ENCODE measurements around the gene GPC5. TPM values are rescaled to one million over a fixed set of nuclear protein-coding genes. Genes with fewer than 3 reads are reported as not detected.

The GPC5 gene
- total RNA-seq, 1 donor from 2014 or later: 0.99 TPM

DNA sequence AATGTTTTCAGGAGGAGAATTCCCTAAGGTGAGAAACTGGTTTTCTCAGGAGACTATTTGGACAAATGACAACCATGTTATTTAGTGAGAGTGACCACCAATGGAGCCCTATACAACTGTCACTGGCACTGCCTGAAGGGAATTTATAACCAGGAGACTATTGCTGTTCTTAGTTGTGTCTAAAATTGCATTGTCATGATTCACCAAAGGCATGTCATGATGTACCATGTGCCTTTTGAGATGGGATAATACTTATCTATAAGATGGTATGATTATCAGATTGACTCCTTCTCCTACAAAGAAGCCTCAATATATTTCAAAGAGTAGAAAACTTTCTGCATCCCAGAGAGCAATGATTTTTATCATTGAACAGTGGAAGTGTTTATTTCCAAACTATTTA lies 1088.8 kb downstream of the GPC5 start:
- Mint-ChIP-seq H3K9me3 (ENCODE audit: low read depth) (peaks cover 4% of the 10 kb centered on the region), H3K4me1 (ENCODE audit: low read depth) (no peaks in the 10 kb centered on the region), H3K27ac (ENCODE audit: unreplicated experiment) (no peak overlapping the region), H3K4me3 (ENCODE audit: unreplicated experiment) (no peak overlapping the region), H3K27me3 (ENCODE audit: low read depth) (peaks cover 5% of the 10 kb centered on the region), H3K36me3 (ENCODE audit: low read depth) (no peaks in the 10 kb centered on the region)
- DNase-seq (ENCODE audit: low spot score): no peak
- TF ChIP-seq, protein P1, sequence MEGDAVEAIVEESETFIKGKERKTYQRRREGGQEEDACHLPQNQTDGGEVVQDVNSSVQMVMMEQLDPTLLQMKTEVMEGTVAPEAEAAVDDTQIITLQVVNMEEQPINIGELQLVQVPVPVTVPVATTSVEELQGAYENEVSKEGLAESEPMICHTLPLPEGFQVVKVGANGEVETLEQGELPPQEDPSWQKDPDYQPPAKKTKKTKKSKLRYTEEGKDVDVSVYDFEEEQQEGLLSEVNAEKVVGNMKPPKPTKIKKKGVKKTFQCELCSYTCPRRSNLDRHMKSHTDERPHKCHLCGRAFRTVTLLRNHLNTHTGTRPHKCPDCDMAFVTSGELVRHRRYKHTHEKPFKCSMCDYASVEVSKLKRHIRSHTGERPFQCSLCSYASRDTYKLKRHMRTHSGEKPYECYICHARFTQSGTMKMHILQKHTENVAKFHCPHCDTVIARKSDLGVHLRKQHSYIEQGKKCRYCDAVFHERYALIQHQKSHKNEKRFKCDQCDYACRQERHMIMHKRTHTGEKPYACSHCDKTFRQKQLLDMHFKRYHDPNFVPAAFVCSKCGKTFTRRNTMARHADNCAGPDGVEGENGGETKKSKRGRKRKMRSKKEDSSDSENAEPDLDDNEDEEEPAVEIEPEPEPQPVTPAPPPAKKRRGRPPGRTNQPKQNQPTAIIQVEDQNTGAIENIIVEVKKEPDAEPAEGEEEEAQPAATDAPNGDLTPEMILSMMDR (IDR thresholded peaks at IDR 0.05): no peak

DNA sequence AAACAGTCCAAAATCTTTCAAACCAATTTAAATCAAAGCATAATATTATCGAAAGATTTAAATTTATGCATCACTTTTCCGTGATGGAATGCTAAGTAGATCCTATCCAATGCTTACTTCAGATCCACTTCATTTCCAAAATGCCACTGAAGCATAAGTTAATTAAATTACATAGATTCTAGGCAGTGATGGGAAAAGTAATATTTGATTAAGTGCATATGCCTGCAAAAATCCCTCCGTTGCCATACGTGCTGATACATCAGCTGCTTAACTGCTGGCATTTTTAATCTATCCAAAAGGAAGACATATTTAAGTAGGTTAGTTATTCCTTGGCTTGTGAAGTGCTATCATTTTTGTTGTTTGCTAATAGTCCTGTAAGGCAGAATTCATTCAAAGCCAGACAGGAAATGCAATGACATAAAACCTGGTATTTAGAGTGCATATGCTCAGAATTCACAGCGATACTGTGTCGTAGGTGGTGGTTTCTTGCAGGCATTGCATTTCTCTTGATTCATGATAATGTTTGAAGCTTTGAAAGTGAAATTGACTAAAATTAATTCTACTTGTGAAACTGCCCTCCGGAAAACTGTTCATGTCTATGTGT lies 1089.9 kb downstream of the GPC5 start:
- DNase-seq (ENCODE audit: low spot score): no peak
- H3K4me1 Mint-ChIP-seq (ENCODE audit: low read depth): no peaks in the 10 kb centered on the region
- TF ChIP-seq, protein P1 (IDR thresholded peaks at IDR 0.05): no peak
- no peak overlapping the region for H3K4me3 Mint-ChIP-seq (ENCODE audit: unreplicated experiment)
- no peaks in the 10 kb centered on the region for H3K9me3 Mint-ChIP-seq (ENCODE audit: low read depth)
- H3K36me3 Mint-ChIP-seq (ENCODE audit: low read depth): no peaks in the 10 kb centered on the region
- H3K27ac Mint-ChIP-seq (ENCODE audit: unreplicated experiment): no peak overlapping the region
- peaks cover 5% of the 10 kb centered on the region for H3K27me3 Mint-ChIP-seq (ENCODE audit: low read depth)

DNA sequence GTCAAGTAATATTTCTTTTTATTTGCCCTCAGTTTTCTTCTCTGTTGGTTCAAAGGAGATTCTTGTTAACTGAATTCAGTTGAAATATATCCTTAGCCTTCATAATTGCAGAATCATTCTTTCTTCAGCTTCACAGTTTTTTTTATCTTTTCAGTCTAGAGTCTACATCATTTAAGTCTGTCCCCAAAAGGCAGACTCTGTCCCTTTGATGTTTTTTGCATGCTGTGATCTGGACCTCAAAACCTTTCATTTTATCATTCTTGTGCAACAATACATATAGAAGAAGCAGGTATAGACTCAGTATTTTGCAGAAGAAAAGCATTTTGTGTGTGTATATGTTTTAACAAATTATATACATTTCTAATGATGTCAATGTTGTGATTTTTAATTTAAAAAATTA lies 1093.4 kb downstream of the GPC5 start:
- Mint-ChIP-seq H3K27me3 (ENCODE audit: low read depth) (peaks cover 5% of the 10 kb centered on the region), H3K9me3 (ENCODE audit: low read depth) (no peaks in the 10 kb centered on the region), H3K36me3 (ENCODE audit: low read depth) (no peaks in the 10 kb centered on the region), H3K4me3 (ENCODE audit: unreplicated experiment) (no peak overlapping the region), H3K4me1 (ENCODE audit: low read depth) (no peaks in the 10 kb centered on the region), H3K27ac (ENCODE audit: unreplicated experiment) (no peak overlapping the region)
- no peak for DNase-seq (ENCODE audit: low spot score)
- TF ChIP-seq, protein P1 (IDR thresholded peaks at IDR 0.05): no peak

DNA sequence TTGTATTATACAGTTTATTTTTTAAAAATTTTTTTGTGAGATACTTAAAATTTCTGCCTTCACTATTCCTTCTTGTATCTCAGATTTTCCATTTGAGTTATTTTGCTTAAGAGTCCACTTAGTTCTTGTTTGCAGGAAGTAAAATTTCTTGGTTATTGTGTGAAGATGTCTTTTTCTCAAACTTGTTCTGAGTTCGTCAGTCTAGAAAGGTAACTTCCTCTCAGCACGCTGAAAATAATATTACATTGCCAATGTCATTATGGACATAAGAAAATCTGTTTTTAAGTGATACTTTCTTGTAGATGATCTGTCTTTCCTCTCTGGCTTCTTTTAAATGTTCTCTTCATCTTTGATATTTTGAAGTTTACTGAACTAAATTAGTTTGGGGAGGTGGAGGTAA lies 1096.5 kb downstream of the GPC5 start:
- no peak overlapping the region for H3K27ac Mint-ChIP-seq (ENCODE audit: unreplicated experiment)
- DNase-seq (ENCODE audit: low spot score): no peak
- no peak overlapping the region for H3K4me3 Mint-ChIP-seq (ENCODE audit: unreplicated experiment)
- H3K9me3 Mint-ChIP-seq (ENCODE audit: low read depth): no peaks in the 10 kb centered on the region
- no peaks in the 10 kb centered on the region for H3K36me3 Mint-ChIP-seq (ENCODE audit: low read depth)
- TF ChIP-seq, protein P1 (IDR thresholded peaks at IDR 0.05): no peak
- H3K4me1 Mint-ChIP-seq (ENCODE audit: low read depth): no peaks in the 10 kb centered on the region
- peaks cover 5% of the 10 kb centered on the region for H3K27me3 Mint-ChIP-seq (ENCODE audit: low read depth)

DNA sequence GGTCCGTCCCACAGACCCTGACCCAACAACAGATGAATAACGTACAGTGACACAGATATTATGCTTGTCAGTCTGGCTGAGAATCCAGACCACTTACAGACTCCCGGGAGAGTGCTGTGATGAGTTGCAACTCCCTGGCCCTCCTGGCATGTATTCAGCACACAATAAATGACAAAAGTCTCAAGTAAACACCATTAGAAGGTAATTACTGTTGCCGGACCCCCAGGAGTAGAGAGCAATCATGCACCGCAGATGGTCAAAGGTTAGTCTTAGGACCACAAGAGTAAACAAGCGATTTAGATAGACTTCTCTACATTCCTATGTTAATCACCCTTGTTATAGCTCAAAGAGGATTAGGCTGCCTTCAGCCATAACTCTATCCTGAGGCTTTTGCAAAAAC lies 1101.8 kb downstream of the GPC5 start:
- no peak overlapping the region for H3K27ac Mint-ChIP-seq (ENCODE audit: unreplicated experiment)
- no peaks in the 10 kb centered on the region for H3K4me1 Mint-ChIP-seq (ENCODE audit: low read depth)
- peaks cover 4% of the 10 kb centered on the region for H3K27me3 Mint-ChIP-seq (ENCODE audit: low read depth)
- no peak for DNase-seq (ENCODE audit: low spot score)
- H3K9me3 Mint-ChIP-seq (ENCODE audit: low read depth): no peaks in the 10 kb centered on the region
- TF ChIP-seq, protein P1 (IDR thresholded peaks at IDR 0.05): no peak
- peaks cover 2% of the 10 kb centered on the region for H3K36me3 Mint-ChIP-seq (ENCODE audit: low read depth)
- no peak overlapping the region for H3K4me3 Mint-ChIP-seq (ENCODE audit: unreplicated experiment)

Data from chondrocyte (in vitro differentiated cells).